HG03442 (cell line): ENCODE results near the gene FBXL3.
"Not testable (repeated sequence)": the region's sequence is repeated elsewhere in the genome, so short reads cannot be mapped to it uniquely, and the experiment has no call there.

Source experiments
- ATAC-seq: cut with Tn5 transposase; IDR thresholded peaks from one replicate; pipeline ENCODE4 v1.9.1; 2021; ENCODE audit warnings: mild to moderate bottlenecking, moderate library complexity; ENCODE audit not compliant: unreplicated experiment

Gene FBXL3

GRCh38 chr13:76991432-76991795, 35.5 kb downstream of the FBXL3 start:
- ATAC-seq, result peak; percentile 55

GRCh38 chr13:76983676-76984075, 43.3 kb downstream of the FBXL3 start:
- ATAC-seq, result no peak

- ATAC-seq, result no peak
Measured at GRCh38 chr13:76982061-76982460, 44.9 kb downstream of the FBXL3 start.

- peak; percentile 99 for ATAC-seq
Measured at GRCh38 chr13:76980075-76980718, 46.8 kb downstream of the FBXL3 start.

- no peak for ATAC-seq
Measured at GRCh38 chr13:76976929-76977328, 50.0 kb downstream of the FBXL3 start.

- no peak for ATAC-seq
Measured at GRCh38 chr13:76976490-76976889, 50.5 kb downstream of the FBXL3 start.

GRCh38 chr13:76975863-76976262, 51.1 kb downstream of the FBXL3 start:
- ATAC-seq, result no peak

GRCh38 chr13:76974618-76974975, 52.4 kb downstream of the FBXL3 start:
- ATAC-seq, result no peak

- no peak for ATAC-seq
Measured at GRCh38 chr13:76973920-76974617, 52.9 kb downstream of the FBXL3 start.

GRCh38 chr13:76971851-76972829, 54.8 kb downstream of the FBXL3 start:
- ATAC-seq, result no peak

GRCh38 chr13:76971215-76971614, 55.7 kb downstream of the FBXL3 start:
- ATAC-seq, result peak; percentile 66

GRCh38 chr13:76969488-76970365, 57.2 kb downstream of the FBXL3 start:
- no peak for ATAC-seq

GRCh38 chr13:76968041-76968440, 58.9 kb downstream of the FBXL3 start:
- ATAC-seq, result no peak

- no peak for ATAC-seq
Measured at GRCh38 chr13:76967031-76967430, 59.9 kb downstream of the FBXL3 start.

- ATAC-seq, result no peak
Measured at GRCh38 chr13:76965759-76966421, 61.1 kb downstream of the FBXL3 start.

GRCh38 chr13:76959734-76960133, 67.2 kb downstream of the FBXL3 start:
- not testable (repeated sequence) for ATAC-seq

GRCh38 chr13:76958841-76959432, 68.0 kb downstream of the FBXL3 start:
- no peak for ATAC-seq

GRCh38 chr13:76955661-76956060, 71.3 kb downstream of the FBXL3 start:
- ATAC-seq, result no peak
